D721Med (cell line): ENCODE results near the gene SMARCC2.
"Not testable (repeated sequence)": the region's sequence is repeated elsewhere in the genome, so short reads cannot be mapped to it uniquely, and the experiment has no call there.

Experiments used
- DNase-seq: peaks from one replicate; pipeline ENCODE4 v3.0.0; 2011; ENCODE audit warnings: low spot score; ENCODE audit not compliant: insufficient read length
- FAIRE-seq: peaks from 2 replicates; lab custom pipeline; 2011; peaks lifted over from hg19 to GRCh38; lab: Jason Lieb, UNC
- CTCF ChIP-seq: IDR thresholded peaks from 2 replicates; pipeline ENCODE4 v1.5.1; 2012; ENCODE audit warnings: mild to moderate bottlenecking, control low read depth; ENCODE audit not compliant: insufficient read depth; ENCODE audit errors: missing control alignments

The SMARCC2 gene

GRCh38 chr12:56198836-56199235 lies 9.6 kb upstream of the SMARCC2 start:
- no peak for FAIRE-seq
- TF ChIP-seq CTCF = no peak
- DNase-seq = no peak

- no peak for TF ChIP-seq CTCF
- DNase-seq (no peak), FAIRE-seq (no peak)
Measured at GRCh38 chr12:56197921-56198635, 8.8 kb upstream of the SMARCC2 start.

GRCh38 chr12:56196818-56197550 lies 7.7 kb upstream of the SMARCC2 start:
- not testable (repeated sequence) for DNase-seq, FAIRE-seq

GRCh38 chr12:56193025-56193578 lies 3.8 kb upstream of the SMARCC2 start:
- DNase-seq (peak; percentile 53), FAIRE-seq (peak; percentile 38)
- TF ChIP-seq CTCF = peak; percentile 91

- no peak for DNase-seq
- no peak for TF ChIP-seq CTCF
- no peak for FAIRE-seq
Measured at GRCh38 chr12:56192582-56192981, 3.3 kb upstream of the SMARCC2 start.

GRCh38 chr12:56190695-56191155 lies 1.4 kb upstream of the SMARCC2 start:
- no peak for TF ChIP-seq CTCF
- no peak for DNase-seq
- no peak for FAIRE-seq

GRCh38 chr12:56189918-56190694 lies 823 bp upstream of the SMARCC2 start:
- FAIRE-seq (no peak), DNase-seq (no peak)
- TF ChIP-seq CTCF = no peak
